IMR-90 (cell line): ENCODE results near the gene GNG7. TPM values are rescaled to one million over a fixed set of nuclear protein-coding genes. Genes with fewer than 3 reads are reported as not detected.

Experiments used
- ATAC-seq: fragments of 200-7000 bp; cut with Tn5 transposase; 2 replicates; pipeline ENCODE4 v1.9.1; 2020; ENCODE audit warnings: low read depth, mild to moderate bottlenecking, moderate library complexity
- BruUV-seq: library from RNA; stranded (reverse); fragments of 400-500 nt; replicated peaks from 2 replicates; lab custom pipeline; 2021; lab: Mats Ljungman, UMichigan
- CTCF ChIA-PET: fragments of 300-600 bp; formaldehyde crosslinking; extraction: SDS; loops from one replicate; lab custom pipeline; 2021; ENCODE audit warnings: antibody characterized with exemption; lab: Yijun Ruan, JAX
- POLR2A ChIA-PET: fragments of 300-600 bp; sonication (Branson Sonifier 250); formaldehyde crosslinking; loops from one replicate; lab custom pipeline; 2022; ENCODE audit warnings: antibody characterized with exemption; ENCODE audit not compliant: unreplicated experiment; lab: Charles Lee
- DNase-seq: peaks from one replicate; pipeline ENCODE4 v3.0.0; 2013
- H2AFZ ChIP-seq: replicated peaks from 2 replicates; pipeline ENCODE3; 2013; ENCODE audit warnings: low read length, mild to moderate bottlenecking; ENCODE audit not compliant: poor library complexity
- H2AK5ac ChIP-seq: 2 replicates; pipeline ENCODE4 v1.6.1; 2013; ENCODE audit warnings: low read depth, low read length, inconsistent platforms
- H2AK9ac ChIP-seq: replicated peaks from 2 replicates; pipeline ENCODE3; 2013; ENCODE audit warnings: mild to moderate bottlenecking, low read depth, low read length, moderate library complexity; ENCODE audit not compliant: poor library complexity
- H2BK120ac ChIP-seq: 2 replicates; pipeline ENCODE4 v1.6.1; 2013; ENCODE audit warnings: low read depth, low read length, inconsistent platforms
- H2BK15ac ChIP-seq: 3 replicates; pipeline ENCODE4 v1.6.1; 2013; ENCODE audit warnings: low read depth, low read length, inconsistent platforms
- H2BK20ac ChIP-seq: 2 replicates; pipeline ENCODE4 v1.6.1; 2013; ENCODE audit warnings: low read depth, mild to moderate bottlenecking, inconsistent platforms, low read length, moderate library complexity
- H2BK5ac ChIP-seq: 2 replicates; pipeline ENCODE4 v1.6.1; 2013; ENCODE audit warnings: mild to moderate bottlenecking, low read depth, low read length, inconsistent platforms; ENCODE audit not compliant: poor library complexity, severe bottlenecking
- H3K14ac ChIP-seq: replicated peaks from 2 replicates; pipeline ENCODE4 v1.6.1; 2013; ENCODE audit warnings: low read depth, low read length, inconsistent platforms
- H3K18ac ChIP-seq: 2 replicates; pipeline ENCODE4 v1.6.1; 2013; ENCODE audit warnings: low read depth, low read length, control low read depth
- H3K23ac ChIP-seq: 2 replicates; pipeline ENCODE4 v1.6.1; 2013; ENCODE audit warnings: low read depth, low read length, inconsistent platforms
- H3K27ac ChIP-seq: 2 replicates; pipeline ENCODE4 v1.5.1; 2013; ENCODE audit warnings: mild to moderate bottlenecking, control low read depth, low read length; ENCODE audit not compliant: insufficient read depth
- H3K27me3 ChIP-seq: 2 replicates; pipeline ENCODE4 v1.6.1; 2013; ENCODE audit warnings: low read length; ENCODE audit not compliant: control insufficient read depth, insufficient read depth
- H3K36me3 ChIP-seq: 2 replicates; pipeline ENCODE4 v1.6.1; 2013; ENCODE audit warnings: low read length, mixed read lengths; ENCODE audit not compliant: control insufficient read depth, insufficient read depth
- H3K4ac ChIP-seq: 2 replicates; pipeline ENCODE4 v1.6.1; 2013; ENCODE audit warnings: low read depth, low read length, inconsistent platforms
- H3K4me1 ChIP-seq: 2 replicates; pipeline ENCODE4 v1.6.1; 2013; ENCODE audit warnings: low read length, mixed read lengths; ENCODE audit not compliant: control insufficient read depth, insufficient read depth
- H3K4me2 ChIP-seq: 2 replicates; pipeline ENCODE4 v1.6.1; 2013; ENCODE audit warnings: low read depth, mild to moderate bottlenecking, control low read depth, low read length, moderate library complexity
- H3K4me3 ChIP-seq: 2 replicates; pipeline ENCODE4 v1.5.1; 2013; ENCODE audit warnings: low read depth, mild to moderate bottlenecking, control low read depth, low read length, moderate library complexity; ENCODE audit not compliant: insufficient read depth
- H3K56ac ChIP-seq: 2 replicates; pipeline ENCODE4 v1.6.1; 2013; ENCODE audit warnings: low read length, inconsistent platforms; ENCODE audit not compliant: insufficient read depth; ENCODE audit errors: extremely low read depth
- H3K79me1 ChIP-seq, 2 experiments: 2 replicates each; pipeline ENCODE4 v1.6.1; 2013; ENCODE audit warnings: low read length in 2 of 2, inconsistent platforms in 1 of 2, low read depth in 1 of 2
- H3K9ac ChIP-seq: 2 replicates; pipeline ENCODE4 v1.6.1; 2013; ENCODE audit warnings: low read depth, low read length, control low read depth
- H3K9me1 ChIP-seq: 2 replicates; pipeline ENCODE4 v1.6.1; 2013; ENCODE audit warnings: low read length, inconsistent platforms; ENCODE audit not compliant: insufficient read depth
- H3K9me3 ChIP-seq: 2 replicates; pipeline ENCODE4 v1.6.1; 2013; ENCODE audit warnings: low read length; ENCODE audit not compliant: control insufficient read depth, insufficient read depth
- H4K20me1 ChIP-seq: 2 replicates; pipeline ENCODE4 v1.6.1; 2013; ENCODE audit warnings: low read length, inconsistent platforms; ENCODE audit not compliant: insufficient read depth
- H4K5ac ChIP-seq: 2 replicates; pipeline ENCODE4 v1.6.1; 2013; ENCODE audit warnings: mild to moderate bottlenecking, low read depth, low read length, control low read depth
- H4K8ac ChIP-seq, 2 experiments: 2 replicates each; pipeline ENCODE4 v1.6.1; 2013; ENCODE audit warnings: low read depth in 2 of 2, low read length in 2 of 2, control low read depth in 1 of 2, inconsistent platforms in 1 of 2
- H4K91ac ChIP-seq: 2 replicates; pipeline ENCODE4 v1.6.1; 2013; ENCODE audit warnings: low read depth, low read length, inconsistent platforms; ENCODE audit not compliant: insufficient read depth
- BHLHE40 ChIP-seq: fragments of 150-350 bp; IDR thresholded peaks from 2 replicates; pipeline ENCODE4 v1.6.1; 2016; ENCODE audit warnings: mild to moderate bottlenecking, low read depth, low read length
- CEBPB ChIP-seq: IDR thresholded peaks from 2 replicates; pipeline ENCODE4 v1.6.1; 2012; ENCODE audit warnings: low read depth, low read length, improper control_type of control experiment
- CHD1 ChIP-seq: IDR thresholded peaks from 2 replicates; pipeline ENCODE4 v1.6.1; 2012; ENCODE audit warnings: low read depth, low read length, improper control_type of control experiment
- CTCF ChIP-seq: conservative IDR thresholded peaks from 2 replicates; pipeline ENCODE4 v1.5.1; 2012; ENCODE audit warnings: mild to moderate bottlenecking, low read depth, low read length, improper control_type of control experiment
- FOS ChIP-seq: fragments of 150-350 bp; IDR thresholded peaks from 2 replicates; pipeline ENCODE4 v1.6.1; 2016; ENCODE audit warnings: low read depth, low read length
- MAFK ChIP-seq: IDR thresholded peaks from 2 replicates; pipeline ENCODE4 v1.6.1; 2012; ENCODE audit warnings: low read depth, low read length, improper control_type of control experiment
- MAZ ChIP-seq: IDR thresholded peaks from 2 replicates; pipeline ENCODE4 v1.6.1; 2012; ENCODE audit warnings: low read depth, mild to moderate bottlenecking, low read length, improper control_type of control experiment, moderate library complexity, borderline replicate concordance
- MXI1 ChIP-seq: IDR thresholded peaks from 2 replicates; pipeline ENCODE4 v1.6.1; 2012; ENCODE audit warnings: low read depth, mild to moderate bottlenecking, low read length, moderate library complexity, borderline replicate concordance
- NFE2L2 ChIP-seq: fragments of 150-350 bp; IDR thresholded peaks from 2 replicates; pipeline ENCODE4 v1.6.1; 2016; ENCODE audit warnings: low read depth, mild to moderate bottlenecking, low read length
- POLR2A ChIP-seq: IDR thresholded peaks from 2 replicates; pipeline ENCODE4 v1.6.1; 2012; ENCODE audit warnings: mild to moderate bottlenecking, low read depth, low read length
- RAD21 ChIP-seq: IDR thresholded peaks from 2 replicates; pipeline ENCODE4 v1.6.1; 2012; ENCODE audit warnings: low read length, improper control_type of control experiment
- RCOR1 ChIP-seq: IDR thresholded peaks from 2 replicates; pipeline ENCODE4 v1.6.1; 2012; ENCODE audit warnings: mild to moderate bottlenecking, low read length, improper control_type of control experiment; ENCODE audit not compliant: insufficient replicate concordance
- RFX5 ChIP-seq: IDR thresholded peaks from 2 replicates; pipeline ENCODE4 v1.8.0; 2012; ENCODE audit warnings: low read depth, mild to moderate bottlenecking, low read length, moderate library complexity
- SMC3 ChIP-seq: fragments of 150-350 bp; IDR thresholded peaks from 2 replicates; pipeline ENCODE4 v1.6.1; 2016; ENCODE audit warnings: low read depth, mild to moderate bottlenecking, antibody characterized with exemption, low read length, moderate library complexity
- WGBS, 2 experiments: methylation state at CpG; one replicate each; pipeline versions ENCODE4 v1.1.5 to v1.1.7; 2013; ENCODE audit warnings: missing lambda C conversion rate in 2 of 2; ENCODE audit not compliant: insufficient read length in 1 of 2; ENCODE audit errors: extremely low coverage in 2 of 2; 5-methylcytosine and 5-hydroxymethylcytosine counted together
- dilution Hi-C: fragments of 300-500 bp; cut with HindIII; formaldehyde crosslinking; loops from one replicate; pipeline ENCODE4 v1.14.3; 2018; ENCODE audit warnings: low sequenced_read_pairs; ENCODE audit not compliant: unreplicated experiment
- in situ Hi-C: fragments of 300-500 bp; cut with MboI; formaldehyde crosslinking; loops from 3 replicates; pipeline ENCODE4 v1.14.3; 2019; ENCODE audit warnings: low sequenced_read_pairs, inconsistent platforms, mixed read lengths
- intact Hi-C: fragments of 100-400 bp; cut with micrococcal nuclease; formaldehyde crosslinking; loops from 2 replicates; pipeline ENCODE4 v1.10.0; 2022
- polyA plus RNA-seq, 3 experiments: library from polyadenylated mRNA; depleted of rRNA; stranded (reverse); fragments of >200 nt; gene quantifications; 2 replicates each; pipeline ENCODE4 v1.2.3, GENCODE V29; 2012; ENCODE audit warnings: low replicate concordance in 1 of 3
- total RNA-seq: library from RNA; depleted of rRNA; stranded (reverse); fragments of >200 nt; gene quantifications from 2 replicates; pipeline ENCODE4 v1.2.3, GENCODE V29; 2012
- TF ChIP-seq, protein P1 (sequence below): fragments of 150-350 bp; IDR thresholded peaks from 2 replicates; pipeline ENCODE4 v1.6.1; 2017; ENCODE audit warnings: mild to moderate bottlenecking, antibody characterized with exemption, low read length, low read depth
- TF ChIP-seq, protein P2 (sequence below): fragments of 150-350 bp; IDR thresholded peaks from 2 replicates; pipeline ENCODE4 v1.6.1; 2016; ENCODE audit warnings: low read depth, mild to moderate bottlenecking, low read length, moderate library complexity, borderline replicate concordance

GNG7 gene
- total and polyA plus RNA-seq, 2 of the 4 experiments (the other 2 are of a cell fraction): under 0.01 to 0.21 TPM

DNA sequence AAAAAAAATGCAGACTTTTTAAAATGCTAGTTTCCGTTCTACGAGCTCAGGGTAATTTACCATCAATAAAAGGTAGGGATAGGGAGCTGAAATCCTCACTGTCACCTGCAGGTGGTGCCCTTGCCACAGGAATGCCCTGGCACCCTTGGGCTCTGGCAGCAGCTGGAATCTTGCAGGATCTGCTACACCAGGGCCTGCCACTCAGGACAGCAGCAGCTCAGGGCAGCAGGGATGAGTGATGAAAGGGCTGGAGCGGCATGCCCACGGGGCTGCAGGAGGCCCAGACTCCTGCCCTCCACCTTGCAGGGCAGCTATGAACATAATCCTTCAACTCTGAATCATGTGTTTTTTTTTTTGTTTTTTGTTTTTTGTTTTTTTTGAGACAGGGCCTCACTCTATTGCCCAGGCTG is 54.0 kb downstream of the GNG7 start:
- Histone ChIP-seq H4K5ac (no peak overlapping the region), H3K23ac (no peak overlapping the region), H2AK5ac (no peak overlapping the region), H3K27me3 (peaks cover 24% of the 10 kb centered on the region), H2BK120ac (no peak overlapping the region), H3K9me1 (no peaks in the 10 kb centered on the region), H4K8ac (no peak overlapping the region), H3K56ac (no peak overlapping the region), H3K9me3 (no peaks in the 10 kb centered on the region), H3K4me1 (no peaks in the 10 kb centered on the region), H2BK15ac (no peak overlapping the region), H3K4ac (no peak overlapping the region), H3K4me2 (no peak overlapping the region), H2AFZ (peak overlapping the region; percentile 57), H3K79me1 (no peaks in the 10 kb centered on the region), H3K27ac (no peak overlapping the region), H2BK20ac (no peak overlapping the region), H3K14ac (no peak overlapping the region), H3K4me3 (no peak overlapping the region), H3K18ac (no peak overlapping the region), H4K20me1 (no peaks in the 10 kb centered on the region), H2BK5ac (no peak overlapping the region), H3K36me3 (no peaks in the 10 kb centered on the region), H2AK9ac (no peak overlapping the region), H3K9ac (no peak overlapping the region), H4K91ac (no peak overlapping the region)
- intact Hi-C loops (loop anchor here (1.0 to 2.0 kb wide), 2 partner anchors 101 to 224 kb away; no protein-coding TSS in a partner anchor), dilution Hi-C loops (no loop called here), in situ Hi-C loops (loop anchor here (5.0 kb wide), 1 partner anchor 99 kb away; no protein-coding TSS in a partner anchor)
- POLR2A ChIA-PET: no interaction called here
- TF ChIP-seq CTCF (peak; percentile 97), MXI1 (no peak), CEBPB (no peak), FOS (no peak), MAFK (no peak), NFE2L2 (no peak), BHLHE40 (no peak), POLR2A (no peak), RCOR1 (no peak), RFX5 (no peak), SMC3 (peak; percentile 94), RAD21 (peak; percentile 99), MAZ (0 out of 2 replicates have a peak, but pooled peaks have one; percentile 21), CHD1 (no peak)
- TF ChIP-seq, protein P1, sequence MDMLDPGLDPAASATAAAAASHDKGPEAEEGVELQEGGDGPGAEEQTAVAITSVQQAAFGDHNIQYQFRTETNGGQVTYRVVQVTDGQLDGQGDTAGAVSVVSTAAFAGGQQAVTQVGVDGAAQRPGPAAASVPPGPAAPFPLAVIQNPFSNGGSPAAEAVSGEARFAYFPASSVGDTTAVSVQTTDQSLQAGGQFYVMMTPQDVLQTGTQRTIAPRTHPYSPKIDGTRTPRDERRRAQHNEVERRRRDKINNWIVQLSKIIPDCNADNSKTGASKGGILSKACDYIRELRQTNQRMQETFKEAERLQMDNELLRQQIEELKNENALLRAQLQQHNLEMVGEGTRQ: no peak
- TF ChIP-seq, protein P2, sequence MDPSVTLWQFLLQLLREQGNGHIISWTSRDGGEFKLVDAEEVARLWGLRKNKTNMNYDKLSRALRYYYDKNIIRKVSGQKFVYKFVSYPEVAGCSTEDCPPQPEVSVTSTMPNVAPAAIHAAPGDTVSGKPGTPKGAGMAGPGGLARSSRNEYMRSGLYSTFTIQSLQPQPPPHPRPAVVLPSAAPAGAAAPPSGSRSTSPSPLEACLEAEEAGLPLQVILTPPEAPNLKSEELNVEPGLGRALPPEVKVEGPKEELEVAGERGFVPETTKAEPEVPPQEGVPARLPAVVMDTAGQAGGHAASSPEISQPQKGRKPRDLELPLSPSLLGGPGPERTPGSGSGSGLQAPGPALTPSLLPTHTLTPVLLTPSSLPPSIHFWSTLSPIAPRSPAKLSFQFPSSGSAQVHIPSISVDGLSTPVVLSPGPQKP: no peak
- CTCF ChIA-PET: interaction anchor here (0.6 to 1.5 kb wide), 5 partner anchors 26 to 461 kb away, joined by 3 to 28 read pairs (median 3); no protein-coding TSS in a partner anchor
- BruUV-seq: no TSS peak
- peak; percentile 96 for ATAC-seq
- DNase-seq: peak; percentile 74
- WGBS, 2 experiments: no CpG with 5 or more reads among the region's 4 CpGs
